OCI-LY3 (cell line): Measurements from ENCODE around the gene HILPDA.

Experiments
- CTCF ChIP-seq: fragments of 200-600, 300-600 bp; sonication (generic); IDR thresholded peaks from 2 replicates; pipeline ENCODE4 v1.5.1; 2014; ENCODE audit warnings: antibody characterized with exemption, low read length, low read depth
- EZH2phosphoT487 ChIP-seq: fragments of 200-600 bp; shearing (Covaris generic); IDR thresholded peaks from 2 replicates; pipeline ENCODE4 v1.6.1; 2018; ENCODE audit warnings: antibody characterized with exemption, mixed run types, low read depth

- TF ChIP-seq CTCF (no peak), EZH2phosphoT487 (no peak)
Measured at GRCh38 chr7:128458956-128459355, 3.3 kb downstream of the HILPDA start.
